NCI-H146 treated with DMSO at 0.1 percent for 48 hours (cell line): ENCODE measurements around the gene TFAP2A.
A peak's percentile ranks its signal among the peaks of the same experiment; 100 is the strongest.

Source experiments
- DNase-seq: peaks from one replicate; lab custom pipeline; 2025; ENCODE audit not compliant: unreplicated experiment; lab: John Stamatoyannopoulos, UW

The TFAP2A gene

DNA sequence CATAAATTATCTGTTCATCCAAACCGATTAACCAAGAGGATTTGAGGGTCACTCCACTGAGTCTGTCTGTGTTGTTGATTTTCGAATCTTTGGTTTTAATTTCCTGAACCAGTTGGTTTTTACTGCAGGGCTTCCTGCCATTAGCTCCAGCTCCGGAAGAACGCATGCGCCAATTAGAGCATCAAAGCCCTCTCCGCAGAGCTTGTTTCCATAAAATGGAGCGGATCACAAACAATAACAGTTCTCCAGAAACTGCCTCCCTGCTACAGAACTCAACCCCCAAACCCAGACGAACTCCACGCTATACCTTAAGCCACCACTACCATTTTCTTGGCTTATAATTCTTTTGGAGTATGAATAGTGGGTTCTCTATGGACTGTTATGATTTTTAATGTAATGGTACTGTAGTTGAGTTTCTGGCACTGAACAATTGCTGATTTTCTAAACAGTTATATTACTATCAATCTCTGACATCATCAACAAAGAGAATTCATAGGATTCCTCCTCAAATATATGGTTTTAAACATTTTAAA is 13.8 kb downstream of the TFAP2A start:
- DNase-seq = no peak

DNA sequence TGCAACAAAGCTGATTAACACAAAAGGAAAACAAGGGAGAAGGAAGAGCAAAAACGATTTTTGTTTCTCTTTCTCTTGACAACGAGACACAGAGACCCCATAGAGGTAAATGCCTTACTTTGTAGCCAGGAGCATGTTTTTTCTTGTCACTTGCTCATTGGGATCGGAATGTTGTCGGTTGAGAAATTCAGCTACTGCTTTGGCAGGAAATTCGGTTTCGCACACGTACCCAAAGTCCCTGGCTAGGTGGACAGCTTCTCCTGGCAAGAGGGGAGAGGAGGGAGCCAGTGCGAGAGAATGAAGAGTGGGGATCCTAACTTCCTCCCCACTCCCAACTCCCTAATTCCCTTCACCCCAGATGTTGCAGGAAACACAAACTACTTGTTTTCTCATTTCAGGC is 14.5 kb downstream of the TFAP2A start:
- DNase-seq = no peak

DNA sequence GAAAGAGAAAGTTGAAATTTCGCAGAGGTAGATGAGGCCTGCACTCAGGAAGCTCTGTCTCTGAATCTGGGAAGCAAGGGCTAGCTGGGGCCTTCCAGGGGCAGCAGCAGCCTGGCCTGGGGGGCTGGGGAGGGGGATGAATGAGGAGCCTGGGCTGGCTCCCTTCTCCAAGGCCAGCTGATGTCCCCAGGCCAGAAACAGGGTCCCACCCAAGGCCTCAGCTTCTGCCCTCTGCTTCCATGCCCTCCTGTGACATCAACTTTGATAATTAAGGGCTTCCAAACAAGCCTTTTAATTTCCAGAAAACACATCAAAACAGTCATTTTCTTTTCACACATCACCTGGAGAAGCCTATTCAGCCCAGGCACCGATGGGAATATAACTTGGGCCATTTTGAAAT is 15.4 kb downstream of the TFAP2A start:
- DNase-seq = no peak

DNA sequence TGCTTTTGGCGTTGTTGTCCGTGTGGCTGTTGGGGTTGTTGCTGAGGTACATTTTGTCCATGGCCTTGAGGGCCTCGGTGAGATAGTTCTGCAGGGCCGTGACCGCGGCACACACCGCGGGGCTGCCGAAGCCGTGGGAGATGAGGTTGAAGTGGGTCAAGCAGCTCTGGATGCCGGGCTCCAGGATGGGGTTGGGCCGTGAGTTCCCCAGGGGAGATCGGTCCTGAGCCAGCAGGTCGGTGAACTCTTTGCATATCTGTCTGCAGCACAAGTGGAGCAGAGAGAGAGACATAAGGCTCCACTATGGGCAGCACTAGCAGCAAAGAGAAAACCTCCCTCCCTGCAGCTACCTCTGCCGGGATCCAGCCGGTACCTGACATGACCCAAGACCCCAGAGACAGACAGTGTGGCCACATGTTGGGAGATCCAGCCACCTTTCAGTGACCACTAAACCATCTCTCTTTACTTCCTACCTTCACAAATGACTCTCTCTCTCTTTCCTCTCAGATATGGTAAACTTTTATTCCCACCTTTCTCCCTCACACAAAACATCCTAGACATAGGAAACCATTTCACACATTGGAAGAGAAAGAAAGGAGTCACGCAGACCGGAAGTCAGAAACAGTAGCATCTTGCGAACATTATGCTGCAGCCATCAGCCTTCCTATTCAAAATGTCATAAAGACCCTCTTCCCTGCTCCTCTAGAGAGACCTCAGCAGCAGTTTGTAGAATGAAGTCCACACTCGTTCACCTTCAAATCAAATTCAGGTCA is 16.2 kb downstream of the TFAP2A start:
- no peak for DNase-seq

DNA sequence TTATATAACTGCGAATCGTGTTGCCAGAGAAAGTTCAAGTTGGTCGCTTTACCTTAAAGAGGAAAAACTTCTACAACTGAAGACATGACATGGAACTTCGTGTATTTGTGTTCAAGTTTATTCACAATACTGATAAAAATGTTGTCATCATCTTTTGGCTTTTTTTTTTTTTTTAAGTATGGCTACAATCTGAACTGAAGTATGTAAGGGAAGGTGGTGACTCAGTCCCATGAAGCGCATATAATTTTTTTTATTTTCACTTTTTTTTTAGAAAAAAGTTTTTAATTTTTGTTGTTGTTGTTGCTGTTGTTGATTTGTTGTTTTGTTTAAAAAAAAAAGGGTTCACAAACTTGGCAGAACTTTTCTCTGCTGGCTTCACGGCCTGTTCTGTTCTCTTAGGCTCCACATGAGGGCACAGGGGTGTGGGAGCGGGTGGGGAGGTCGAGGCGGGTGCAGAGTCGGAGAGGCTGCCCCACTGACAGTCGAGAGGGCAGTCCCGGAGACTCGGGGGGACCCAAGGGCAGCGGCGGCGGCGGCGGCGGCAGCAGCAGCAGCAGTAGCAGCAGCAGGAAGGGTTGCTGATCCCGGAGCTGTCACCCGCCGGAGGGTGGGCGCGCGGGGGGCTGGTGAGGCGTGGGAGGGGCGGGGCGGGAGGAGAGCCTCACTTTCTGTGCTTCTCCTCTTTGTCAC is 17.0 kb downstream of the TFAP2A start:
- no peak for DNase-seq

DNA sequence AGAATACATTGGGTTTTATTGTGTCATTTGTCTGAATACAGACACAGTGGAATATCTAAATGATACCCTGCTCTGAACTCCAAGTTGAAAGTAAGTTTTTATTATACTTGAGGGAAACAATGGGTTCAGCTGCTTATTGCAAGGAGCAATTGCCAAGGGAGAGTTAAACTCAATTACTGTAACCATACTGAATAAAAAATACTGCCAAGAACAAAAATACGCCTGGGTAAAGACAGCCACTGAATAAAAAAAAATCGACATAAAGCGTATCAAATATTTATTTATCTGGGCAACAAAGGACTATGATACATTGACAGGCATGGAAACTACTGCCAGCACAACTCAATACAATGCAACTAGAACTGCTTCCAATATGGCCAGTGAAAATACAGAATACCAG is 18.1 kb downstream of the TFAP2A start:
- DNase-seq = no peak

DNA sequence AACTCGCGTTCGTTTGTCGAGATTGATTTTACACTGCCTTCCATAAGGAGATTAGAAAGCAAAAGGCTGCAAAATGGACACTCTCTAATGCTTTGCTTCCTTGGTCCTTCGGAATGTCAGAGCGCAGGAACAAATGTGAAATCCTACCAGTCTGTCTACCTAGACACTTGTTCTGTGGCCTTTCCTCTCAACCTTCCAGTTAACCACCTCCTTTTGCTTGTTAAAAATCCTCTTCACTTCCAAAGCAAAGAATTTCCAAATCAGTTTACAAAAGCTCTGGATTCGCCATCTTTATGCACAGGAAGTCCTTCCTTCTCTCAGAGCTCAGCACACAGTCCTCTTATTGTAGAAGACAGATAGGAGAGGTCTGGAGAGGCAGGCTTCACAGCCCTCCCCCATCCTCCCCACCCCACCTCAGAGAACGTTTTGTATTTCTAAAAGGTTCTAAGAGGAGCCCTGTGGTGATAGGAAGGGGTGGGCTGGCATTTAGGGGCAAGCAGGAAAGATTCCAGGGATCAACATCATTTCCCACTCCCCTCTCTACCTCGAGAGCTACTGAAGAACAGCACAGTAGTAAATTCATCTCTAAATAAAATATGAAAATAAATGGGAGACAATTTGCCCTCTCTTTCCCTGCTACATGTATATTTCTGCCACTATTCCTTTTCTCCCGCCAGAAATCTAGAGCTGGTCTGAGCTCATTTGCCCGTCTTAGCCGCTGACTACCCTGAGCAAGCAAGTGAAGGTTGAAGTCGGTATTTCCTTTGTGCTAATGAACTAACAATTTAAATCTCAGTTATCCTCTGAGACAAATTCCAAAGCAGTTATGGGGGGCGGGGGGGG is 18.9 kb downstream of the TFAP2A start:
- no peak for DNase-seq

DNA sequence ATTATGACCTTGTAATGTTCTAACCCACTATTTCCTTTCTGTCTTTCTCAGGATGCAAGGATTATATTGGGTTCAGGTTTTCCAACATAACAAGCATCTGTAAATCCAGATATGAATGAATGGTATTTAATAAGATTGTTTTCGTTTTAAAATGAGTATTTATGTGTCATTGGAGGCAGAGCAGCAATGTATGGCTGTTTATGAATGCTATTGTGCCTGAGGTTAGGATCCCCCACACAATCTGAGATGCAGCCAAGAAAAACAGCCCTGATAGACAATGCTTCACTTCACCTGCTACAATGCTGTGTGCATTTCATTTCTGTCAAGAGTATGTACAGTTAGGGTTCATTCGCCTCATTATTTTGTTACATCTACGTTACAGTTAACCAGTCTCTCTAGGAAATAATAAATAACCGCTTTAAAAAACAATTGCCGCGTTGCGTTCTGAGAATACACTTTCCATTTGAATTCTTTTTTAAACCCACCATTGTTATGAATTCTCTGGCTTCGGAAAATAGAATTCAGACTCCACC is 19.6 kb downstream of the TFAP2A start:
- DNase-seq = no peak

DNA sequence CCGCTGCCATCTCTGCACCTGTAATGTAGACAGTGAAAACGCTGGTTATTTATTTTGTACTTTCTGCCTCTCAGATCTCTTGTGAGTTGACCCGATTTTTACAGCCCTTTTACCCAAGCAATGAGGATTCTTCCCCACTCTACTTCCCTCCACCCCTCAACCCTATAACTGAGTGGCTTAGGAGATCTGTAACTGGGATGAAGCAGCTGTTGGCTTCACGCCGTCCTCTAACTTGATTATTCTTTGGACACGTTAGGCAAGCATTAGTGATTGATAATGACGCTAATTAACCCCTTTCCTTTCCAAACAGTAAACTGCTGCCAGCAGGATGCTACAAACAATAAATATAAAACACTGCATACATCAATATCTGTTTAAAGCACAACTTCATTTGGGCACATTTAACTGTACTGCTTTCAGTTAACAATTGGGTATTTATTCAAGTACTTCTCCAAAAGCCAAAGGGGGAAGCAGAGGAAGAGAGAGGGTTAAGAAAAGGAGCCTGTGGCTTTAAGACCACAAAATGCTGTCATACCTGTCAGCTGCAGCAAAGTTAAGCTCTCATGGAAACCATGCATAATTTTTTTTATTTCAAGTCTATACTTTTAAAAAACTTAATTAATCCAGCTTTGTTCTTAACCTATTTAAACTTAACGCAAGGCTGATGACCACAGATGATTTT is 21.2 kb downstream of the TFAP2A start:
- DNase-seq = peak; percentile 44

DNA sequence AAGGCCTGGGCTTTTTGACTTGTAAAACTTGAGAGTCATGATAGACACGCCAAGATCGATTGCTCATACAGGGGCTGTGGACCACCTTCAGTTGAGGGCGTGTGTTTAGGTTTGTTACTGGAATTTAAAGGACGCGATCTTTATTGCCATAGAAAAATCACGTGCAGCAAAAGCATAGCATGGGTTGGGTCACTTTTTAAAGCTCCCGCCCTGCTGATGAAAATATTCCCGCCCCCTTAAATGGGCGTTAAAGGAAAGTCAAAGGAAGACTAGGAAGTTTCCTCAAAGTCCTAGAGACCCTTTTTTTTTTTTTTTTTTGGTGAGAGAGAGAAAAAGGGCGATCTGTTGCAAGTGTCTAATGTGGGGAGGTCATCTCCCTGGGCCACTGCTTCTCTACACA is 23.1 kb downstream of the TFAP2A start:
- no peak for DNase-seq

DNA sequence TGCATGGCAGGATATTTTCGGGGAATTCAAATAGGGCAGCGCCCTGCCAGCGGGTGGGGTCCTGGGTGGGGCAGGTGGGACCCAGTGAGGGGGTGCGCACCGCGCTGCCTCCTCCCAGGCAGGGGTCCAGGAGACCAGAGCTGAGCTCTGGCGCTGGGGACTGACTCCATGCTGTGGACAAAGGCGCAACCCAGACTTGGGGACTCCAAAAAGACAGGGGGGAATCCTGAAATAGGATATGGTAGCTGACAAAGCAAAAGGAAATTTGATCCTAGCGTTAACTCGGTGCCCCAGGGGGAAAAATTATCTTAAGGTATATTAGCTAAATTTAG is 23.6 kb downstream of the TFAP2A start:
- no peak for DNase-seq

DNA sequence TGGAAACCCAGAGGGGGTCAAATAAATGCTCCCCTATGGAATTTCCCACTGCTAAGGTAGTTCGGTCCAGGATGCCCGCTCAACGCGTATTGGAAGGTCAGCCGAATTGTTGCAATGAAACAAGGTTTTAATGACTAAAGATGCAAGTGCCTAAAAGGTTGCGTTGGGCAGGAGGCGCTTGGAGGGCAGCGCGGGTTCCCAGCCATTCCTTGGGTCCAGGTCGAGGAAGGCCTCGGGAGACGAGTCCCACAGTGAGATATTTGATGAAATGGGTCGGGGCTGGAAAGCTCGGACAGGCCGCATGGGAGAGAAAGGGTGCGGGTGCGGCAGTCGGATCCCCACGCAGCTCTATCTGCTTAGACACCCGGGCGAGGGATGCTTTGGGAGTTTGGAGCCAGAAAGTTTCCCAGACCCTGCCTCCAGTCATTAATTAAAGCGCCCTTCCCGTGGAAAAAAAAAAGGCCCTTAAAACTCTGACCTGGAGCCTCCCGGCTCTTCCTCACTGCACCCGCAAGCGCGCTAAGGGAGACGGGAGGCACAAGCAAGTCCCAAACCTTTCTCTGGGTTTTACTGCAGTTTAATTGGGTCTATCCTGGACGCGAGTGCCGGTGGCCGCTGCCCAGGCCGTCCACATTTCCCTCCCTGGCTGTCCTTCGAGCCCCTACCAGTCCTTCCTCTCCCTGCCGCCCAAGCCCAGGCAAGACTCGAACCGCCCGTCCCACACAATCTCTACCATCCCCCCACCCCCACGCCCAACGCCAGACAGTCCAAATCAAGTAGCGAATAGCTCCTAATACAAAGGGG is 24.2 kb downstream of the TFAP2A start:
- no peak for DNase-seq

DNA sequence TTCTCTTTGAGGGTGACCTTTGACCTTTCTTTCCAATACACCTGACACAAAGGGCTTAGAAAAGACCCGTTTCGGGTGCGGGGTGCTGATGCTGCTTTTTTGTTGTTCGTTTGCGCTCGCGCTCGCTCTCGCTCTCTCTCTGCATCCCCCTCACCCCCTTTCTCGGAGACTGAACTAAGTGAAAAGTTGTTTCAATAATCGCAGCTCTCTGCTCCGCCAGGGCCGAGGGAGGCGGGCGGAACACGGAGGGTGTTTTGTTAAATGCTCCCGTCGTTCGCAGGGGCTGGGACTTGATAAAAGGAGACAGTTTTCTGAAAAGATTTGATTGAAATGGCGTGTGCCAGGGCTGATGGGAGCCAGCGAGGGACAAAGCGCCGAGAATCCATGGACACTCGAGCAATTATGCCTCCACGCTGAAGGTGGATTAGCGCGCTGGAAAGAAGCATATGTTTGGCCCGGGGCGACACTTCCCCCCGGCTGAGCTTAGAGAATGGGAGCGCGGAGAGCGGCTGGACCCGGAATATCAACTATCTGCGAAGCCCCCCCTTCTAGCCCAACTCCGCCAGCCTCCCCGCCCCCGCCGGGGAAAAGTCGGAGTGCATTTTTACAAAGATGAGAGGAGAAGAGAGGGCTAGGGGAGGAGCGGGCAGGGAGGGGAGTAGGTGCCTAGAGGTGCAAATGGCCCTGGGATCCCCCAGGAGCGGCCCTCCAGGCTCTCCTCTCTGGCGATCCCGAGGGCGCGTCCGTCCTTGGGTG is 25.0 kb downstream of the TFAP2A start:
- no peak for DNase-seq

DNA sequence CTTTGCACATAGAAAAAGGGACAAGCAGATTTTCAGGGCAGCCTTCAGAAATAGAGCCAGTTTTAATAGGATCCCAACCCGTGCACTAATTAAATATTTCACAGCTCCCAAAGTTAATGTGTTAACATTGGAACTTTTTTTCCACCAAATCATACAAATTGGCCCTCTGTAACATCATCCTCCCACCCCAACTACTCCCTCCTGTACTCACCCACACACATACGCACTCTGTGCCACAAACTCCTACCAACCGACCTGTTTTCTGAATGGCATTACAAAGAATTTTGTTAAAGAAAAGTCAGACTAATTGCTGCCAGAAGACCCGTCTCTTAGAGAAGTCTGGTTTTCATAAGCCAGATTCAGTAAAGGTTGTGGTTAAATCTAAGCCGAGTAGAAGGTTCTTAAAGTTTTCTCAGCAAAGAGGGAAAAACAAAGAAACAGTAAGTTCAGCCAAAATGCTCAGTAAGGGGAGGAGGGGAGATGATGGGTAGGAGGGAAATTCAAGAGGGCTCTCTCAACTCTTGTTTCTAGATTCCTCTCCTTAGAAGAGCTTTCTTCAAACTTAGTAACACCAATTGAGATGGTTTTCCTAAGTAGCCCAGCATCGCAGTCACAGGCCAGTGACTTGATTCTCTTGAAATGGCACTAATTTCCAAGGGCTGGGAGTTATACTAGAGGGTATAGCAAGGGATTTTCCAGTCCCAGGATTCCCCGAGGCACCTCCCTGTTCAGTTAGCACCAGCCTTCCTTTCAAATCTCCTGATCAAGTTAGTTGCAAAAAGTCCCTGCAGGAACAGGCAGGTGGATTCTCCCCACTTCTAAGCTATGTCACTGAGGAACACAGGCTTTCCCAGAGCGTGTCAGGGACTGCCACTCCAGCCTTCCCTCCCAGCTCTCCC is 27.9 kb downstream of the TFAP2A start:
- DNase-seq = no peak

DNA sequence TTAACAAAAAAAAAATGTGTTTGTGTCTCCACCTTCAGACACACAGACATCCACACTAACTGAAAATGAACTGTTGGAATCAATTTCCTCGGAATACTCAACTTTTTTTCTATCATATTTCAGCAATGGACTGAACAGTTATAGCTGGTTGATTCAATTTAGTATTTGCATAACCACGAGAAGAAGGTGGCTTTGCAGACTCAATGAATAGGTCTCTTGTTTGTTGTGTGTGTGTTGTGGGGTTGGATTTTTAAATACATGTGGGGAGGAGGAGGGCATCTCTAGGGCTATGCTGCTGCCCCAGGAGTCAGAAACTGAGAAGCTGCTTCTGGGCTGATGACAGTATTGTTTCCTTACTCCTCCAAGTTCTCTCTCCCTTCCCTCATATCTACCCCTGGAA is 28.7 kb downstream of the TFAP2A start:
- no peak for DNase-seq

DNA sequence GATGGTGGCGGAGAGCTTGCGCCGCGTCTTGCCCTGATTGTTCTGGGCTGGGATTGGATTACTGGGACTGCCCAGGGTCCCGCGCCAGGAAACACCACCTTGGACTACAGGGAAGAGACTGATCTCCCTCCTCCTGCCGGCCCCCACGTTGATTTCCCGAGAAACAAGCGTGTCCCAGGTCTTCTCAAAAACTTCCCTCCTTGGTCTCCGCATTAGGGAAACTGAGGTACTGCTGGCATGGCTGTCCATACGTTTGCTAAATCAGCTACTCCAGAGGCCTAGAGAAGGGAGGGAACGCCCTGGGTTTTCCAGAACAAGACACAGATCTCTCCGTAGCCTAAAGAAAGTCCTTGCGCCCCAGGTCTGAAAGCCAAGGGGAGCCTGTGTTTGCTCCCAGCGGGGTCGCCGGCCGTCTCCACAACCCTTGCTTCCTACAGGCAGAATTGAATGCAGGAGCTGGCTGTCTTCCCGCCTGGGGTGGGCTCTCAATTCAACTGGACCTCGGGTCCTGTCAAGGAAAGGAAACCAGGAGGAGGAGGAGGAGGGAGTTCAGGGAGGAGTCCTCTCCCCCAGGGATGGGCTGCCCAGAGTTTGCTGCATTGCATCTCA is 29.2 kb downstream of the TFAP2A start:
- no peak for DNase-seq

DNA sequence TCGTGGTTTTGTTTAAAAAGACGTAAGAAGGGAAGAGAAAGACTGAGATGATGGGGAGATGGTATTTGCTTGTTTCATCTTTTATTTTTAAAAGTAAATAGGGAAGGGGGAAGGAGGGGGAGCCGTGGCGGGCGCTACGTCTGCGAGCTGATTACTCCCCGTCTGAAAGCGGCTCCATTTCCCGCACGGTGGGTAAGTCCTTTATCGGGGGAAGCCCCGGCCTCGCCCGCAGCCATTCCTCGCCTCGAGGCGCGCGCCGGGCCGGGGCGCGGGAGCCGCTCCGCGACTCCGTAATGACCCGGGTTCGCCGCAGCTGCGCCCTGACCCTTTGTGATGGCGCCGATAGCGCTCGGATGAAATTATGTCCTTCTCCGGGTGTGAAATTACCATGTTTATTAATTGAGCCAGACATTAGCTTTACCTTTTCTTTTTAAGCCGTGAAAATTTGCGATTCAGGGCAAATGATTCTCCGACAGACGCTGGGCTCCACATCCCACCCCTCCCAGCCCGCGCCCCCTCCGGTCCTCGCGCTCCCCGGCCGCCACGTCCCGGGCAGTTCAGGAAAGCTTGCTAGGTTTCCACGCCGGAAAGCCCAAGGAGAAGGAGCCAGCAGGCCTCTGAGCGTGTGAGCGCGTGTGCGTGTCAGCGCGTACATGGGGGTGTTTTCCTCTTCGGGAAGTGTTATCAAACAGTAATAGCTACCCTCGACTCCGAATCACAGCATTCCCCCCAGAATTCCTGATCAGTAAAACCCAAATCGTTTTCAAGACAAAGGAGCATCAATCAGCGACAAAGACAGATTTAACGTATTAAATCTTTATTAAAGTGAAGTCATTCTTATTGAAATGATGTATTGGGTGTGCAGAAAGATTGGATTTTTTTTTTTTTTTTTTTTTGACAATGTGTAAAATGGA is 30.0 kb downstream of the TFAP2A start:
- DNase-seq = no peak
